ENCODE measurements around the gene OMG.
"Not testable (repeated sequence)": the region's sequence is repeated elsewhere in the genome, so short reads cannot be mapped to it uniquely, and the experiment has no call there.

The OMG gene, protein sequence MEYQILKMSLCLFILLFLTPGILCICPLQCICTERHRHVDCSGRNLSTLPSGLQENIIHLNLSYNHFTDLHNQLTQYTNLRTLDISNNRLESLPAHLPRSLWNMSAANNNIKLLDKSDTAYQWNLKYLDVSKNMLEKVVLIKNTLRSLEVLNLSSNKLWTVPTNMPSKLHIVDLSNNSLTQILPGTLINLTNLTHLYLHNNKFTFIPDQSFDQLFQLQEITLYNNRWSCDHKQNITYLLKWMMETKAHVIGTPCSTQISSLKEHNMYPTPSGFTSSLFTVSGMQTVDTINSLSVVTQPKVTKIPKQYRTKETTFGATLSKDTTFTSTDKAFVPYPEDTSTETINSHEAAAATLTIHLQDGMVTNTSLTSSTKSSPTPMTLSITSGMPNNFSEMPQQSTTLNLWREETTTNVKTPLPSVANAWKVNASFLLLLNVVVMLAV

DNA sequence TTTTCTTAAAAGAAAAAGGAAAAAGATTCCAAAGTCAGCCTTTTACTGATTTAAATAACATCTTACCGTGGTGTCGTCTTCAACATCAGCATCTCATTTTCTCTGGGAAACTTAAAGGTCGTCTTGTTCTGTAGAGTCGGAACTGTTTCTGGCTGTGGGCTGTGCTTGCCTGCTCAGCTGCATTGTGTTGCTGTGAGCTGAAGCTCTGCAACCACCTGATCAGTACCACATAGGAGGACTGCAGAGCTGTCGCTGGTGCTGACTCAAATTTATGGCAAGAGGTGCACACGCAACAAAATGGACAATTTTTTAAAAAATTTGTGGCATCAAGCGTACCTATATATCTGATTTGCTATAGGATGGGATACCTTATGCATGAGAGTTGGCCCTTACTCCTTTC is at the start of gene OMG:
Gene OMG (minus strand): TSS at position 150 of the 400 bp plus-strand sequence. CDS start 908 bp downstream, outside the sequence.
- DNase-seq (ENCODE audit: low read depth, low spot score): no peak

DNA sequence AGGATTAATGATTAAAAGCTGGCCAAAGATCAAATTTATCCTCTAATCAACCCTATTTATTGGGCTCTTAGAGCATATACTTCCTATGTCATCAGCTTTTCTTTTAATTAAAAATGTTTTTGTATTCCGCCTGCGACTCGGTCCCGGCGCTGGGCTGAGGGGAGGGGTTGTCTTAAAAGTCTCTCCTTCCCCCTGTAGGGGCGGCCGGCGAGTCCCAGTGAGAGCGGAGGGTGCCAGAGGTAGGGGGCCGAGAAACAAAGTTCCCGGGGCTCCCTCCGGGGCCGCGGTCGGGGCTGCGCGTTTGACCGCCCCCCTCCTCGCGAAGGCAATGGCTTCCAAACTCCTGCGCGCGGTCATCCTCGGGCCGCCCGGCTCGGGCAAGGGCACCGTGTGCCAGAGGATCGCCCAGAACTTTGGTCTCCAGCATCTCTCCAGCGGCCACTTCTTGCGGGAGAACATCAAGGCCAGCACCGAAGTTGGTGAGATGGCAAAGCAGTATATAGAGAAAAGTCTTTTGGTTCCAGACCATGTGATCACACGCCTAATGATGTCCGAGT is 48.2 kb upstream of the OMG start:
- not testable (repeated sequence) for DNase-seq (ENCODE audit: low read depth, low spot score)

DNA sequence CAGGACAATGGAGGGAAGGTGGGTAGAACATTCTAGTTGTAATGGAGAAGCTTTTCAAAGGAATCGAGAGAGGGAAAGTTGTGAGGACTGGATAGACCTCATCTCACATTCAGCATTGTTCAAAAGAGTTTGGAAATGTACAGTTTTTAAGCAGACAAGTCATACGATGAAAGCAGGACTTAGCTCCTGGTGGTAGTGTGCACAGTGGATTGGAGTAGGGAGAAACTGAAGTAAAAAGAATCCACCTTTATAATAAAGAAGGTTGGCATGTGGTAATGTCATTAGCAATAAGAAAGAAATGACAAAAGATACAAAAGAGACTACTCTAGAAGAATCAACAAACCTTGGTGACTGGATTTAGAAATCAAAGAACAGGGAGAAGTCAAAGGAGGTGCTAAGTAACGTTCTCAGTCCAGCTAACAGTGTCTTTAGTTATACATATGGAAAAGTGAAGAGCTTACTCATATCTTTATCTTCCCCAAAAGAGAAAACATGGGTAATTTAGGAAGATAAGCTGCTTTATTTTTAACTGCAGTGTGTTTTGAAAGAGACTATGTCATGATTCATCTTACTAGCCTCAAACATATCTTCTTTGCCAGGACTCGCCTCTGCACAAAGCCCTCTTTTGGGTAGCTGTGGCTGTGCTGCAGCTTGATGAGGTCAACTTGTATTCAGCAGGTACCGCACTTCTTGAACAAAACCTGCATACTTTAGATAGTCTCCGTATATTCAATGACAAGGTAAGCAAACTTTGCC is 43.0 kb upstream of the OMG start:
- peak; percentile 72 for DNase-seq (ENCODE audit: low read depth, low spot score)

DNA sequence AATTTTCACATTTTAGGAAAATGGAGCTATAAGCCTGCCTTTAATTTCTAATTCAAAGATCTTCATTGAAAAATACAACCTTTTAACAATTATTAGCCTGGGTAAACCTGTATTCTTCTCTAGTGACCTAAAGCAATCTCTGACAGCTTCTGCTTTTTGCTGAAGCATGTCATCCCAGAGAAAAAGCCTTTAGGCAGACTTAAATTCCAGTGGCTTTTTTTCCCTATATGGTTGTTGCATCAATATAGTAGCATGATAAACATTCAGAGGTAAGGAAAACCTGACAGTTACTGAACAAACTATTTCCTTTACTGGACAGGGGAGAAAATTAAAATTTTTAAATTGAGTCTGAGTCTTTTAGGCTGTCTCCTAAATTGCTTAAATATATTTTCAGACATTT is 32.2 kb upstream of the OMG start:
- no peak for DNase-seq (ENCODE audit: low read depth, low spot score)

DNA sequence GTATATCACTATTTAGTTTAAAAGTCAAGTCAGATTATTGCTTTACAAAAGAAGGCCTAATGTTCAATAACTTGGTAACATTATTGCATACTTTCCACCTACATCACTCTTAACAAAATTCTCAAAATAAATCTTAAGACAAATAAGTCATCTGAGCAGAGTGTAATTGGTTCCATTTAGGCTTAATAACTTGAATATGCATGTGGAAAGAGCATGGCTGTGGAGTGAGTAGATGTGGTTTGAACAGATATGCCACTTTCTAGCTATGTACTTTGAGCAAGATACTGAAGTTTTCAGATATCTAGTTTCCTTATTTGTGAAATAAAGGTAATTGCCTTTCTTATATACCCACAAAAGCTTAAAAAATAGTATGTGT is 31.1 kb upstream of the OMG start:
- peak; percentile 62 for DNase-seq (ENCODE audit: low read depth, low spot score)

GRCh38 chr17:31327534-31328159 is 30.6 kb upstream of the OMG start:
- peak; percentile 94 for DNase-seq (ENCODE audit: low read depth, low spot score)

- no peak for DNase-seq (ENCODE audit: low read depth, low spot score)
Measured at GRCh38 chr17:31323551-31323950, 26.5 kb upstream of the OMG start.

GRCh38 chr17:31321966-31322365 is 24.9 kb upstream of the OMG start:
- no peak for DNase-seq (ENCODE audit: low read depth, low spot score)

DNA sequence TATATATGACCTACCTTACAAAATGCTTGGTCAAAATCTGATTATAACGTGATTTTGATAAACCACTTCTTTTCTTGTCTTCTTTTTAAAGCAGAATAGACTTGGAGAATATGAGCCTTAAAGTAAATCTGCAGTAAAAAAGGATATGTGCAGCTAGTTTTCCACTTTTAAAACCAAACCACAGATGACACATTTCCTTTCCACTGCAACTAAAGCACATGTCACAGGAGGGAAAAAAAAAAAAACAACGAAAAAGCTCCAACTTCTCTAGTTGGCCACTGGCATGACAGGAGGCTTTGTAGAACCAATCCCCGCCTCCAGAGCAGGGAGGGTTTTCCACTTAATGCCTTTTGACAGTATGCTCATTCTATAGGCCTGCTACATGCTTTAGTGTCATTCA is 24.4 kb upstream of the OMG start, which contains the start of gene EVI2A:
Gene EVI2A (minus strand): TSS at position 142 of the 400 bp plus-strand sequence. CDS start 2,609 bp downstream, outside the sequence.
- peak; percentile 76 for DNase-seq (ENCODE audit: low read depth, low spot score)

GRCh38 chr17:31320791-31321190 is 23.8 kb upstream of the OMG start:
- DNase-seq (ENCODE audit: low read depth, low spot score): no peak

DNA sequence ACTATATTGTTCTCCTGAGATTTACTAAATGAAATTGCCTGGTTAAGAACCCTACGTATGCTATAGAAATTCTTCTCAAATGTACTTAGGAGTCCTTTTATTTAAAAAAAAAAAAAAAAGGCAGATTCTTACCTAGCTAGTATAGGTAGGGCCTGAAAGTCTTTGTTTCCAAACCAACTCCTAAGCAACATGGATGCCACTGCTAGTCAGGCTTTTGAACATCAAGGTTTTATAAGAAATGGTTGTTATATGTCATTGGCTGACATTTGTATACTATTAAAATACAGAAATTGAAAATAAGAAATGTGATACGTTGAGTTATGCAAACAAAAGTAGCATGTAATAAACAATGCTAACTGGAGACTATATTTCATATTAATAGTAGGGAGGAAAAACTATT is 23.2 kb upstream of the OMG start:
- no peak for DNase-seq (ENCODE audit: low read depth, low spot score)

DNA sequence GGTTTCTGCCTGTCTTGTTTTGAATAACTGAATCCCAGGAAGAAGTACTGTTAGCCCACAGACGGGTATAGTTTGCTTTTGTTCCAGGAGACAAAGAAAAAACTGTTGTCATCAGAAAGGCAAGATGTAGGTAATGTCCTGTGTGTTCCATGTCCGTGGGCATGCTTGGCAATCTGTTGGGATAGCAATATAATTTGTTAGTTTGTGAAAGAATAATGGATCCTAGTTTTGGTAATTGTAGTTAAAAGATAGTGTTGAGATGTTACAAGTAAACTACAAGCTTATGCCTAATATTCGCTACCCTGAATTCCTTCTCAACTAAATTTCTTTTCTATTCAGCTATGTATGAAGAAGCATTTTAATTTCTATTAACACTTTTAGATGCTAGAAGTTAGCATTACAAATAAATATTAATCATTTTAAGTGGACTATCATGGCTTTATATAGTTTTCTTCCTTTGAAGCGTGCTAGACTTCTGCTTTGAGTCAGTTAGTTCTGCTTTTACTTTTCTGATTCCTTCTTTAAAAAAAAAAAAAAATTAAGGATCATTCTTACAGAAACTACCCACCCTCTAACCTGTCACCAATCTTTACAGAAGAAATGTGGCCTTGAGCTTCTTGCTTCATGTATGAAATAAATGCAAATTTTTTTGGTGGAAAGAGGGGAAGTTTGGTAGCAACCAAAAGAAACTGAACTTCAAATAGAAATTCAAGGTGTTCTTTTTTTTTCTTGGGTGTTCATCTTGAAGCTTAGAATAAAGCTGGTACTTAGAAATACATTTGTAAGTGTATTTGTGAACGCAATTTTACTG is 22.0 kb upstream of the OMG start:
- DNase-seq (ENCODE audit: low read depth, low spot score): no peak

- DNase-seq (ENCODE audit: low read depth, low spot score): peak; percentile 94
Measured at GRCh38 chr17:31318298-31318801, 21.3 kb upstream of the OMG start.

- no peak for DNase-seq (ENCODE audit: low read depth, low spot score)
Measured at GRCh38 chr17:31314782-31315100, 17.7 kb upstream of the OMG start.

DNA sequence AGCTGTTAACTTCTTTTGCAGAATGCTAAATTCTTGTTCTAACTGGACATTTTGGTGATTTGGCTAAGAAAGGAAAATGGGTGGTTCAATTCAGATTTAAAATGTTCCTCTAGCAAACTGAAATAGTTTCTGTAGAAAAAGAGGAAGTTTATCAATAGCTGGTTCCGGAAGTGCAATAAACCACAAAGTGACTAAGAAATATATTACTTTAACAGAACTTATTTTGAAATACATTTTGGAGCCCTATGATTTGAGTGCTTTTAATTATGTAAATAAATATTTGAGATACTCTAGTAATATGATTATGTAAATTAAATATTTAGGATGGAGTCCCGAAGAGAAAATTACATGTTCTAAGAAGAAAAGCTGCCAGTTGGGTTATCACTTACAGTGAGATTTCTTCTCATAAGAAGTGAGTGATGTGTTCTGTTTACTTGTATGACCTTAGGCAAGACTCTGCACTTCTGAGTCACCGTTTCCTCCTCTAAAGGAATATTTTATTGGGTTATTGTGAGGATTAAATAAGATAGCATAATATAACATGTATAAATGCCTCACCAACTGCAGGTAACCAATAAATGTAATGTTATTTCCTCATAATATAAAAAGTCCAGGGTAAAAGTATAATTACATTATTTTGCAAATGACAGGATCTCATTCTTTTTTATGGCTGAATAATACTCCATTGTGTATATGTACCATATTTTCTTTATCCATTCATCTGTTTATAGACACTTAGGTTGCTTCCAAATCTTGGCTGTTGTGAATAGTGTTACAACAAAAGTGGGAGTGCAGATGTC is 17.1 kb upstream of the OMG start, which contains the start of gene EVI2B:
Gene EVI2B (minus strand): TSS at position 73 of the 800 bp plus-strand sequence. CDS start 8,445 bp downstream, outside the sequence.
- DNase-seq (ENCODE audit: low read depth, low spot score): no peak

- DNase-seq (ENCODE audit: low read depth, low spot score): not testable (repeated sequence)
Measured at GRCh38 chr17:31312223-31312622, 15.2 kb upstream of the OMG start.

GRCh38 chr17:31311526-31311925 is 14.5 kb upstream of the OMG start:
- no peak for DNase-seq (ENCODE audit: low read depth, low spot score)

GRCh38 chr17:31310886-31311285 is 13.8 kb upstream of the OMG start:
- no peak for DNase-seq (ENCODE audit: low read depth, low spot score)

DNA sequence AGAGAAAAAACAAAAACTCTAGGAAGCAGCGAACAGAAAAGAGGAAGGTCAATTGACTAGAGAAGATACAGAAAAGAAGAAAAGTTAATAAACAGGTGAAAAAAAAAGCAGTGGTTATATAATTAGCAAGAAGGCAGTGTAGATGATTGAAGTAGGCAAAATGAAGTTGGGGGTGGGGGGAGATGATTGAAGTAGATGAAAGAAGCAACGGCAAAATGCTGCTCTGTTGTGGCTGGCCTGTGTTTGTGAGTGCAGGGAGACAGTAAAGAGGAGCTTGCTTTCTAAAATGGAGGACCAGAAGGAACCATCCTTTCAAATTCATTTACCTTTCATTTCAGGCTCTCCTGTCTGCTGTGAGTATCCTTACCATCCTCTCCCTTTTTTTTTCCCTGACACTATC is 13.2 kb upstream of the OMG start:
- no peak for DNase-seq (ENCODE audit: low read depth, low spot score)

GRCh38 chr17:31309556-31309955 is 12.5 kb upstream of the OMG start:
- DNase-seq (ENCODE audit: low read depth, low spot score): no peak

Measured in astrocyte of the hippocampus (primary cell).